GM12891 (cell line): Measurements from ENCODE around the gene TMEM128.
"Not testable (repeated sequence)": the region's sequence is repeated elsewhere in the genome, so short reads cannot be mapped to it uniquely, and the experiment has no call there.

ENCODE experiments used
- DNase-seq: peaks from one replicate; pipeline ENCODE4 v3.0.0; 2011; ENCODE audit warnings: low spot score; ENCODE audit not compliant: insufficient read length
- FAIRE-seq: peaks from 2 replicates; lab custom pipeline; 2011; peaks lifted over from hg19 to GRCh38; lab: Jason Lieb, UNC
- PAX5 ChIP-seq: IDR thresholded peaks from 2 replicates; pipeline ENCODE4 v1.6.1; 2011; ENCODE audit warnings: low read length, moderate library complexity, mild to moderate bottlenecking; ENCODE audit not compliant: insufficient read depth, severe bottlenecking
- POLR2A ChIP-seq: IDR thresholded peaks from 2 replicates; pipeline ENCODE4 v1.6.1; 2011; ENCODE audit warnings: low read depth, low read length, control low read depth
- POLR2AphosphoS5 ChIP-seq: IDR thresholded peaks from 2 replicates; pipeline ENCODE4 v1.6.1; 2011; ENCODE audit warnings: low read depth, low read length, control low read depth
- POU2F2 ChIP-seq: IDR thresholded peaks from 2 replicates; pipeline ENCODE4 v1.6.1; 2011; ENCODE audit warnings: low read depth, mild to moderate bottlenecking, control low read depth, low read length, moderate library complexity
- SPI1 ChIP-seq: IDR thresholded peaks from 2 replicates; pipeline ENCODE4 v1.6.1; 2011; ENCODE audit warnings: low read depth, low read length, control low read depth
- TAF1 ChIP-seq: IDR thresholded peaks from 2 replicates; pipeline ENCODE4 v1.6.1; 2011; ENCODE audit warnings: low read depth, low read length, control low read depth

TMEM128 gene

DNA sequence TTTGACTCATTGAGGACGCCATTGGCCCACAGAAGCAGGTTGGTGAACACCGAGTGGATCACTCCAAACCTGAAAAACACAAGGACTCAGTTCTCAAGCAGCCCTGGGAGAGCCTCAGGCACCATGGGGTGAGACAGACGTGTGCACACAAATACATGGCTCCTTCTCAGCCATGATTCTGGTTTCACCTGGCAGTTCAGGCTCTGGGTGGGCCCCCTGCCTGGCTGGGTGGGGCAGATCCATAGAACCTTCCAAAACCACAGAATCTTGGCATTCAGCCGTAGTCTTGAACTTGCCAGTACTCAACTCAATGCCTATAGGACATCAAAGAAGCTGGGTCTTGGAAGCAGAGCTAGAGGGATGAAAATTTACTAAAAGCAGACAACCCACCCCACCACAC, 45.5 kb downstream of the TMEM128 start:
- no peak for DNase-seq
- FAIRE-seq, result no peak

GRCh38 chr4:4200624-4201023, 47.4 kb downstream of the TMEM128 start:
- TF ChIP-seq PAX5 (no peak), TAF1 (no peak), SPI1 (no peak), POLR2A (no peak), POLR2AphosphoS5 (no peak), POU2F2 (no peak)
- no peak for DNase-seq
- no peak for FAIRE-seq

More for the DNA sequence above, 45.5 kb downstream of the TMEM128 start:
- no peak for TF ChIP-seq POLR2A

GRCh38 chr4:4195354-4195753, 52.7 kb downstream of the TMEM128 start:
- no peak for TF ChIP-seq PAX5
- TF ChIP-seq POLR2AphosphoS5, result no peak
- TF ChIP-seq SPI1, result no peak
- no peak for TF ChIP-seq TAF1
- TF ChIP-seq POLR2A, result no peak
- no peak for TF ChIP-seq POU2F2
- FAIRE-seq, result no peak
- DNase-seq, result no peak

DNA sequence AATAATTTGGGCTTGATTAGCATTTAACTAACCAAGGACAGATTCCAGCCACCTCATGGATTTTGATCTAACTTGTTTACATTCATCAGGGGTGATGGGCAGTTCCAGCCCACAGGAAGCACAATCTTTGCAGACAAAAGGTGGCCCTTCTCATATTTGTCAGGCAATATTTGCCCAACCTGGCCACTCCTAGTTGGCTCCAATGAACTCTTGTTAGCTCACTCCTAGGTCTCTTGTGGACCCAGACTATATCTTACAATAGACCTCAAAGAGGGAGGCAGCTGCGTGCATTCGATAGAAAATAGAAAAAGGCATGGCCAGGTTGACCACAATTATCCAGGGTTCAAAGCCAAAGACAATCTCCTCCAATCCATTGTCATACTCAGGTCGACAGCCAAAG, 59.5 kb downstream of the TMEM128 start:
- DNase-seq, FAIRE-seq: not testable (repeated sequence)
